K562 (cell line): ENCODE data around the gene P2RY6.

Experiments
- MEF2D ChIP-seq: conservative IDR thresholded peaks from 2 replicates; pipeline ENCODE4 v1.6.1; 2016; ENCODE audit warnings: low read depth, missing genetic modification characterization, missing compliant biosample characterization
- ZNF384 ChIP-seq: IDR thresholded peaks from 2 replicates; pipeline ENCODE4 v1.6.1; 2012; ENCODE audit warnings: low read depth, low read length, improper control_type of control experiment

GRCh38 chr11:73233211-73233610 lies 38.9 kb upstream of the P2RY6 start:
- TF ChIP-seq MEF2D (tag) (no peak), ZNF384 (no peak)
